ENCODE measurements around the gene MS4A6E.

The MS4A6E gene

DNA sequence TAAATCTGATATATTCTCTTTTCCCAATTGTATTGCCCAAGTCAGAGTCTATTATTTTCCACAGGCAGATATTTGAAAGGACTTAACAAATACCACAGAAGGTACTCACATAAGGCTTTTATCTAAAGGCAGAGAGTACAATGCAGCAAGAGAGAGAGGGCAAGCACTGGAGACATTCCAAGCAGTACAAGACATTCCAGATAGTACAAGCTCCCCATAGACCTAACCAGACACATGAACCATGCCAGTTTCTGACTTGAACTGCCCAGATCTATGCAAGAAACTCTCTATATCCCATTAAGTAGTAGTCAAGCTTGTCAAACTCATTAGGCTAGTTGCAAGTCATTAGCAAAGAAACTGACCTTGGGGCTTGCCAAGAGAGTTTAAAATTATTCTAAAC lies 11.2 kb upstream of the MS4A6E start:
- H3K4me3 ChIP-seq (replicated peaks; ENCODE audit: low read depth, low read length): no peak overlapping the region
- peak; percentile 4 for DNase-seq (ENCODE audit: low read depth)
- no peak for TF ChIP-seq CTCF (IDR thresholded peaks at IDR 0.05; ENCODE audit: low read length, missing control alignments)

GRCh38 chr11:60316317-60316716 lies 10.7 kb upstream of the MS4A6E start:
- H3K4me3 ChIP-seq (replicated peaks; ENCODE audit: low read depth, low read length): no peak overlapping the region
- no peak for TF ChIP-seq CTCF (IDR thresholded peaks at IDR 0.05; ENCODE audit: low read length, missing control alignments)
- no peak for DNase-seq (ENCODE audit: low read depth)

DNA sequence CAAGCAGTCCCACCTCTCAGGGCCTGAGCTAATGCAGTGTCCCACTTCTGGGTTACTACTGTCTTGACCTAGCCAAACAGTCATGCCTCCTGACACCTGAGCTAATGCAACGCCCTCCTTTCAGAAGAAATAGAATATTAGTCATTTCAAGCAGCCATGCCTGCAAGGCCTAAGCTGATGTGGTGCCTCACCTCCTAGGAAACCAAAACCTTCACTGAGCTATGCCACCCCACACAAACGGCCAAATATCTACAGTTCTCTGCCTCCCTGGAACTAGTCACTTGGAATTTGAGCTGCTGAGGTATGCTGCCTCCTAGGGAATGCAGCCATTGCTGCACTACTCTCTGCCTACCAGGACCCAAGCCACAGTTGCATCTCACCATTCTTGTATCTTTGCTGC lies 8.3 kb upstream of the MS4A6E start:
- TF ChIP-seq CTCF (IDR thresholded peaks at IDR 0.05; ENCODE audit: low read length, missing control alignments): no peak
- no peak for DNase-seq (ENCODE audit: low read depth)
- H3K4me3 ChIP-seq (replicated peaks; ENCODE audit: low read depth, low read length): no peak overlapping the region

GRCh38 chr11:60321051-60321450 lies 6.0 kb upstream of the MS4A6E start:
- H3K4me3 ChIP-seq (replicated peaks; ENCODE audit: low read depth, low read length): no peak overlapping the region
- TF ChIP-seq CTCF (IDR thresholded peaks at IDR 0.05; ENCODE audit: low read length, missing control alignments): no peak
- DNase-seq (ENCODE audit: low read depth): no peak

DNA sequence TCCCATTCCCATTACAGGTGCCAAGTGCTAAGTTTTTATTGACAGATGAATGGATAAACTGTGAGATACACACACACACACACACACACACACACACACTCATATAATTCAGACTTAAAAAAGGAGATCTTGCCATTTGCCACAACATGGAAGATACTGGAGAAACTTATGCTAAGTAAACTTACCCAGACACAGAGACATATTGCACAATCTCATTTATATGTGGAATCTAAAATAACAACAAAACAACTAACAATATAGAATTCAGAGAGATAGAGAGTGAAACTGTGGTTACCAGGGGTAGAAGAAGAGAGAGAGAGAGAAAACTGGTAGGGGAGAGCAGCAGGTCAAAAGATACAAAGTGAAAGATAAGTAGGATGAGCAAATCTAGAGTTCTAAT lies 1.4 kb downstream of the MS4A6E start:
- TF ChIP-seq CTCF (IDR thresholded peaks at IDR 0.05; ENCODE audit: low read length, missing control alignments): no peak
- no peak for DNase-seq (ENCODE audit: low read depth)
- H3K4me3 ChIP-seq (replicated peaks; ENCODE audit: low read depth, low read length): no peak overlapping the region

- no peak for DNase-seq (ENCODE audit: low read depth)
- no peak overlapping the region for H3K4me3 ChIP-seq (replicated peaks; ENCODE audit: low read depth, low read length)
- TF ChIP-seq CTCF (IDR thresholded peaks at IDR 0.05; ENCODE audit: low read length, missing control alignments): no peak
Observed at GRCh38 chr11:60332846-60333245, 5.8 kb downstream of the MS4A6E start.

GRCh38 chr11:60334005-60334620 lies 7.1 kb downstream of the MS4A6E start:
- peak; percentile 72 for TF ChIP-seq CTCF (IDR thresholded peaks at IDR 0.05; ENCODE audit: low read length, missing control alignments)
- no peak overlapping the region for H3K4me3 ChIP-seq (replicated peaks; ENCODE audit: low read depth, low read length)
- DNase-seq (ENCODE audit: low read depth): peak; percentile 51
